GM06990 (cell line): Measurements from ENCODE around the gene CFAP61.

Source experiments
- DNase-seq: peaks from one replicate; pipeline ENCODE4 v3.0.0-alpha.2; 2011; ENCODE audit not compliant: insufficient read length; ENCODE audit errors: extremely low read depth
- H3K27me3 ChIP-seq: replicated peaks from 2 replicates; pipeline ENCODE4 v1.6.0; 2011; ENCODE audit warnings: low read length; ENCODE audit not compliant: control insufficient read depth, insufficient read depth
- H3K36me3 ChIP-seq: 2 replicates; pipeline ENCODE4 v1.5.1; 2011; ENCODE audit warnings: low read length; ENCODE audit not compliant: control insufficient read depth, insufficient read depth
- H3K4me3 ChIP-seq: replicated peaks from 2 replicates; pipeline ENCODE4 v1.5.1; 2011; ENCODE audit warnings: low read depth, mild to moderate bottlenecking, control low read depth, low read length
- TF ChIP-seq, protein P1 (sequence below): IDR thresholded peaks from 2 replicates; pipeline ENCODE4 v1.5.1; 2011; ENCODE audit warnings: low read length, control low read depth, mild to moderate bottlenecking, inconsistent platforms; ENCODE audit not compliant: insufficient read depth, poor library complexity, severe bottlenecking

The CFAP61 gene

DNA sequence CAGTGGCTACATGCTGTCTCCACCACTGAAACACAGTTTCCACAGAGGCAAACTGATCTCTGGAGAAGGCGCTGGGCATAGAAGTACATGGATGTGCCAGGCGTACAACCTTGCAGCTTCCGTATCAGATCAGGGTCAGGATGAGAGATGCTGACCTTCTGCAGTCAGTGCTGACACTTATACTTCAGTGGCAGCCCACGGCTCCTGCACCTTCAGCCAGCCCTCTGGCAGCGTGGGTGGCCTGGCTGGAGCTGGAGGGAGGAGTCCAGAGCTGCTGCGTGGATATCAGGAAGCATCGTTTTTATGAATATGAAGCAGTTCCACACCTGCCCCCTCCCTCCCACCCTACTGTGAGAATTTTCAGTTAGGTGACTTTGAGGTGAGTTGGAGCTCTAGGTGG, 149.3 kb downstream of the CFAP61 start:
- H3K36me3 ChIP-seq, result no peaks in the 10 kb centered on the region
- DNase-seq, result no peak
- H3K27me3 ChIP-seq, result no peaks in the 10 kb centered on the region; the same call in 1 of the 2 replicates
- H3K4me3 ChIP-seq, result no peak overlapping the region
- TF ChIP-seq, protein P1, sequence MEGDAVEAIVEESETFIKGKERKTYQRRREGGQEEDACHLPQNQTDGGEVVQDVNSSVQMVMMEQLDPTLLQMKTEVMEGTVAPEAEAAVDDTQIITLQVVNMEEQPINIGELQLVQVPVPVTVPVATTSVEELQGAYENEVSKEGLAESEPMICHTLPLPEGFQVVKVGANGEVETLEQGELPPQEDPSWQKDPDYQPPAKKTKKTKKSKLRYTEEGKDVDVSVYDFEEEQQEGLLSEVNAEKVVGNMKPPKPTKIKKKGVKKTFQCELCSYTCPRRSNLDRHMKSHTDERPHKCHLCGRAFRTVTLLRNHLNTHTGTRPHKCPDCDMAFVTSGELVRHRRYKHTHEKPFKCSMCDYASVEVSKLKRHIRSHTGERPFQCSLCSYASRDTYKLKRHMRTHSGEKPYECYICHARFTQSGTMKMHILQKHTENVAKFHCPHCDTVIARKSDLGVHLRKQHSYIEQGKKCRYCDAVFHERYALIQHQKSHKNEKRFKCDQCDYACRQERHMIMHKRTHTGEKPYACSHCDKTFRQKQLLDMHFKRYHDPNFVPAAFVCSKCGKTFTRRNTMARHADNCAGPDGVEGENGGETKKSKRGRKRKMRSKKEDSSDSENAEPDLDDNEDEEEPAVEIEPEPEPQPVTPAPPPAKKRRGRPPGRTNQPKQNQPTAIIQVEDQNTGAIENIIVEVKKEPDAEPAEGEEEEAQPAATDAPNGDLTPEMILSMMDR, result no peak

DNA sequence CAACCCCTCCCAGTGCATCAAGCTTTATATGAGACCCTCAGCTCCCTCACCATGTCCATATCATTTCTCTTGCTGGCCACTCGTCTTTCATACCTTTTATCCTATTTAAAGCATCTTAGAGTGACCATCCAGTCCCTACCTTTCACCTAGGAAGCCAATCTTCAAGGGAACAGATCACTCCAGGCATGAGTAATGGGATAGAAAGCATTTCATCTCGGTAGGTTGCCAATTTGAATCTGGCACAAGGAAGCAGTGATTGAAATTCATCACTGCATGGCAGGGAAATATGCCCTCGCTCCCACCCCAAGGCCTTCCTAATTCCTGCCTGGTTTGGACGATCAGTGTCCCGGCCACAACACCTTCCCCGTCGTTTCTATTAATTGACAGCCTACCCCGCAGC, 150.4 kb downstream of the CFAP61 start:
- TF ChIP-seq, protein P1, result no peak
- no peaks in the 10 kb centered on the region; the same call in 1 of the 2 replicates for H3K27me3 ChIP-seq
- H3K36me3 ChIP-seq, result no peaks in the 10 kb centered on the region
- no peak overlapping the region for H3K4me3 ChIP-seq
- no peak for DNase-seq

DNA sequence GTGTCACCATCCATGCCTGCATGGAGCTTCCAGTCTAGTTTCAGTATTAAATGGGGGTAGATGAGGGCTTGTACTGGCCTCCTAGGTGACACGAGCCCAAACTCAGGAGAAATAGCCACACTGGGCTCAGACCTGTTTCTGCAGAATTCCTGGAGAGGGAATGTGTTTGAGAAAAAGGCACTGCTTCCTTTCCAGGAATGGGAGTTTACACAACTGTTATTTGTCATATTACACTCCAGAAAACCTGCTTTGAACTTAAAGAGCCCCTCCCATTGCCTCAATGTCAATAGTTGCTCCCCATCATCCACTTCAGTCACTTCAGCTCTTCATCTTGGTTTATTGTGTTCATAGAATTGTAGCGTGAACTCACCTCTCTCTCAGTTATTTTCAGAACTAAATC, 151.5 kb downstream of the CFAP61 start:
- H3K36me3 ChIP-seq, result no peaks in the 10 kb centered on the region
- no peak for DNase-seq
- TF ChIP-seq, protein P1, result no peak
- H3K27me3 ChIP-seq, result no peaks in the 10 kb centered on the region; the same call in 1 of the 2 replicates
- H3K4me3 ChIP-seq, result no peak overlapping the region

DNA sequence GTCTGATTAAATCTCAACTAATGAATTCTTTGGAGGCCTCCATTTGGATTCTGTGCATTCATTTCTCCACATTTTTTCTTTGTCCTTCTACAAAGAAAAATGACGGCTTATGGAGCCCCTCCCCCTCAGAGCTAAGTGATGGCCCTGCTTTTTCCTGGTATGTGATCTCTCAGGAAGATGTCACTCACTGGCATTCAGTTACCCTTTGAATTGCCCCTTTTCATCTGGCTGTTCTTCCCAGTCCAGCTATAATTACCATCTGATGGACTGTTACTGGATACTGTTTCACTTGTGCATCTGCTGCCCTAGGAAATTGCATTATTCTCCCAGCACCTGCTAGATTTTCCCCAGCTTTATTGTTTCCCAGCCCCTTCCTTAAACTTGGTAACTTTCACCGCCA, 151.9 kb downstream of the CFAP61 start:
- no peak for DNase-seq
- TF ChIP-seq, protein P1, result no peak

DNA sequence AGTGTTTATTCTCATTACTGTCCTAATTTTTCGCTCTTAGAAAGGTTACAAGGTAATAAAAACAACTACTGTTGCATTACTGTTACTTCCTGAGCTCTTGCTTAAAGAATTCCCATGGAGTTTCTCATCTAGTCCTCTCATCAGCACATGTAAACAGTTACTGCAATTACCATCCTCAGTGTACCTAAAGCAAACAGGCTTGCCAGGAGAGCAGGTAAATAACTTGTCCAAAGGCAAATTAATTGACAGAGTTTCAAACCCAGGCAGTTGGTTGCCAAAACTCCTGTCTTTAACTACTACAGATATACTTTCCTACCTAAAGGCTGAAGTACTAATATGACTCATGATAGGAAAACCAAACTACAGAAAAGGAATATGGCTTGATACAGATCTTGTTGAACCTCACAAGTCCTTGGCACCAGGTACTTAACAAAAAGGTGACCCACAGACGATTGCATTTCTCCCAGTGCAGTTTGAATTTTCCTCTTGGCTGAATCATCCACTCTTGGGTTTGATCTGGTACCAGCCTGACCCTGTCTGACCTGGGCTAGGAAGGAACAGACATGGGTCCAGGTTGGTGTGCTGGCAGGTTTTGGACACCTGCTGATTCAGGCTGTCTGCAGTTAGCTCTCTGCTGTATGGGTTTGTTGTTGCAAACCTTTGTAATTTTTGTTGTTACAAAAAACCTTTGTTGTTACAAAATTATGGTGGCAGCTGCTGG, 153.0 kb downstream of the CFAP61 start:
- no peaks in the 10 kb centered on the region for H3K36me3 ChIP-seq
- TF ChIP-seq, protein P1, result no peak
- H3K4me3 ChIP-seq, result no peak overlapping the region
- DNase-seq, result no peak
- no peaks in the 10 kb centered on the region; the same call in 1 of the 2 replicates for H3K27me3 ChIP-seq

More for the DNA sequence above, 151.9 kb downstream of the CFAP61 start:
- Histone ChIP-seq H3K4me3 (no peak overlapping the region), H3K36me3 (no peaks in the 10 kb centered on the region), H3K27me3 (no peaks in the 10 kb centered on the region; the same call in 1 of the 2 replicates)
